ENCODE measurements around the gene LRRC75A. TPM values are rescaled to one million over a fixed set of nuclear protein-coding genes. Genes with fewer than 3 reads are reported as not detected.

LRRC75A gene
- total and polyA plus RNA-seq, 2 of the 13 experiments (the other 11 are each of a cell fraction or from before 2014, with no cell fraction given): 0.03 TPM; not detected in 1

- peaks cover 58% of the 10 kb centered on the region for H3K4me1 ChIP-seq (ENCODE audit: insufficient read depth, low read length)
- H3K36me3 ChIP-seq (replicated peaks in 1 of 2; ENCODE audit: control insufficient read depth in 1 of 2, insufficient read depth in 2 of 2, low read length in 2 of 2): peaks cover 20 to 41% of the 10 kb centered on the region in 2 experiments
- no TSS peak for BruUV-seq (replicated peaks)
- in situ Hi-C loops (cut with HindIII; ENCODE audit: extremely low pct_ligation_motif_present, low pct_unique_long_range_greater_than_20kb): no loop called here
- H3K27me3 ChIP-seq (ENCODE audit: control insufficient read depth in 1 of 2, insufficient read depth in 2 of 2, low read length in 2 of 2): no peaks in the 10 kb centered on the region
- H3K79me2 ChIP-seq (ENCODE audit: insufficient read depth, low read length): peaks cover 13% of the 10 kb centered on the region
- no peaks in the 10 kb centered on the region for H3K9me3 ChIP-seq (ENCODE audit: low read length)
- POLR2A ChIA-PET: interaction anchor here (1.1 to 10.1 kb wide), 4 partner anchors 8 to 27 kb away, joined by 3 to 159 read pairs (median 18); no protein-coding TSS in a partner anchor
- DNase-seq (ENCODE audit: low spot score): no peak
- no peak overlapping the region for H3K4me2 ChIP-seq (ENCODE audit: low read depth, low read length)
- CTCF ChIA-PET (ENCODE audit: low intra/inter-chr PET ratio, low total read pairs): no interaction called here
- WGBS (ENCODE audit: low lambda C conversion rate): 98% methylated on average over 12 of the region's 12 CpGs
- no peak for ATAC-seq
- H3K9ac ChIP-seq (ENCODE audit: insufficient read depth, low read depth, low read length): peak overlapping the region; percentile 36
- H2AFZ ChIP-seq (ENCODE audit: low read length): no peak overlapping the region
- no peak for FAIRE-seq
- peaks cover 31% of the 10 kb centered on the region for H4K20me1 ChIP-seq (ENCODE audit: insufficient read depth, low read length)
- H3K27ac ChIP-seq (ENCODE audit: extremely low read length, insufficient read depth, low read length): peak overlapping the region; percentile 89
- intact Hi-C loops (cut with micrococcal nuclease; ENCODE audit: unreplicated experiment): no loop called here
- no peak overlapping the region for H3K4me3 ChIP-seq (replicated peaks in 1 of 3; ENCODE audit: insufficient read depth in 1 of 3, low read depth in 2 of 3, low read length in 3 of 3)
- TF ChIP-seq ZNF503 (CRISPR knock-in tag; IDR thresholded peaks at IDR 0.05) (no peak), RXRA (CRISPR knock-in tag; IDR thresholded peaks at IDR 0.05) (no peak), CHCHD3 (CRISPR knock-in tag; IDR thresholded peaks at IDR 0.05) (no peak), MEIS1 (CRISPR knock-in tag; IDR thresholded peaks at IDR 0.05; ENCODE audit: borderline replicate concordance) (no peak), ZNF331 (CRISPR knock-in tag; IDR thresholded peaks at IDR 0.05) (0 out of 2 replicates have a peak, but pooled peaks have one; percentile 10), TBP (CRISPR knock-in tag; IDR thresholded peaks at IDR 0.05) (no peak), ZNF558 (CRISPR knock-in tag; IDR thresholded peaks at IDR 0.05; ENCODE audit: borderline replicate concordance) (no peak), AKAP8 (CRISPR knock-in tag; IDR thresholded peaks at IDR 0.05) (0 out of 2 replicates have a peak, but pooled peaks have one; percentile 68), ZFYVE20 (CRISPR knock-in tag; IDR thresholded peaks at IDR 0.05; ENCODE audit: borderline replicate concordance, low read depth) (no peak), STAT5B (CRISPR knock-in tag; IDR thresholded peaks at IDR 0.05) (no peak), KAT2B (IDR thresholded peaks at IDR 0.05; ENCODE audit: borderline replicate concordance, low read depth, low read length) (no peak), POGK (CRISPR knock-in tag; conservative IDR thresholded peaks at IDR 0.05) (0 out of 2 replicates have a peak, but pooled peaks have one; percentile 34)
These were observed 45.5 kb downstream of the LRRC75A start for GRCh38 chr17:16446338-16446983.
